ENCODE data around the gene FRY.

- peak; percentile 81 for TF ChIP-seq CTCF (conservative IDR thresholded peaks at IDR 0.05; ENCODE audit: low read length)
- no peak for TF ChIP-seq EZH2phosphoT487 (IDR thresholded peaks at IDR 0.05; ENCODE audit: borderline replicate concordance)
Observed at GRCh38 chr13:32246468-32246867, 214.9 kb downstream of the FRY start.
